ENCODE results near the gene BEAN1. TPM values are rescaled to one million over a fixed set of nuclear protein-coding genes. Genes with fewer than 3 reads are reported as not detected.

BEAN1 gene
- polyA plus RNA-seq, 3 donors = 0.12 to 0.81 TPM; not detected in 1

DNA sequence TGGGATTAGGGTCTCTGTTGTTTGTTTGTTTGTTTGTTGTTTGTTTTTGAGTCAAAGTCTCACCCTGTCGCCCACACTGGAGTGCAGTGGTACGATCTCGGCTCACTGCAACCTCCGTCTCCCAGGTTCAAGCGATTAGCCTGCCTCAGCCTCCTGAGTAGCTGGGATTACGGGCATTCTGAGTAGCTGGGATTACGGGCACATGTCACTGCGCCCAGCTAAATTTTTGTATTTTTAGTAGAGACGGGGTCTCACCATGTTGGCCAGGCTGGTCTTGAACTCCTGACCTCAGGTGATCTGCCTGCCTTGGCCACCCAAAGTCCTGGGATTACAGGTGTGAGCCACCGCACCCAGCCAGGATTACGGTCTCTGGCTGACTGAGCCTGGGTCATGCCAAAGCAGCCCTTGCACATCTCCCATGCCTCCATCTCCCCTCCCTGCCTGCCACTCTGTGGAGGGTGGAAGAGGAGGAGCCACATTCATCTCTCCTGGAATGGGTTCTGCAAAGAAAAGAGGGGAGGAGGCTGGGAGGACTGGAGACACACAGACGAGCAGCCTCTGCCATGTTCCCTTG, 59.2 kb downstream of the BEAN1 start:
- WGBS (ENCODE audit: insufficient coverage) = 100% methylated on average over 10 of the region's 12 CpGs
- peak overlapping the region; percentile 60 to 73 for H3K27ac ChIP-seq (ENCODE audit: low read depth in 1 of 2, low read length in 2 of 2)
- no peaks in the 10 kb centered on the region for H3K36me3 ChIP-seq (replicated peaks in 1 of 2; ENCODE audit: control insufficient read depth in 1 of 2, insufficient read depth in 2 of 2, low read length in 2 of 2)
- peaks cover 63% of the 10 kb centered on the region for H3K4me1 Mint-ChIP-seq
- peak overlapping the region in 6 of 7 donors; percentile 71 to 95 (median 88) for H3K27ac Mint-ChIP-seq
- no peaks in the 10 kb centered on the region for H3K79me2 ChIP-seq (ENCODE audit: insufficient read depth, low read length)
- peaks cover 0 to 2% (median 0%) of the 10 kb centered on the region in 7 donors for H3K9me3 Mint-ChIP-seq
- H4K20me1 ChIP-seq (ENCODE audit: insufficient read depth, low read length) = no peaks in the 10 kb centered on the region
- H3K4me3 ChIP-seq (replicated peaks in 1 of 3; ENCODE audit: low read depth in 2 of 3, low read length in 3 of 3) = peak overlapping the region in 1 of 3 experiments; percentile 21
- no peaks in the 10 kb centered on the region for H3K9me3 ChIP-seq (replicated peaks in 1 of 2; ENCODE audit: control insufficient read depth in 1 of 2, insufficient read depth in 1 of 2, low read length in 2 of 2)
- peaks cover 21 to 28% of the 10 kb centered on the region in 2 donors for H3K36me3 Mint-ChIP-seq
- peaks cover 55 to 61% of the 10 kb centered on the region in 2 donors for H3K4me1 ChIP-seq (ENCODE audit: control insufficient read depth in 1 of 2, insufficient read depth in 2 of 2, low read length in 2 of 2)
- peak overlapping the region; percentile 67 for H2AFZ ChIP-seq (ENCODE audit: insufficient read depth, low read depth, low read length, poor library complexity, severe bottlenecking)
- peaks cover 0 to 6% (median 2%) of the 10 kb centered on the region in 3 donors for H3K27me3 Mint-ChIP-seq (ENCODE audit: low read depth in 3 of 3)
- no peak overlapping the region for H3K4me3 Mint-ChIP-seq
- H3K4me2 ChIP-seq (replicated peaks; ENCODE audit: extremely low read depth, low read length, poor library complexity, severe bottlenecking) = no peak overlapping the region
- no peak overlapping the region for H3K9ac ChIP-seq (ENCODE audit: insufficient read depth, low read length, poor library complexity, severe bottlenecking)
- no peaks in the 10 kb centered on the region for H3K27me3 ChIP-seq (ENCODE audit: control insufficient read depth in 2 of 2, insufficient read depth in 2 of 2, low read length in 2 of 2)
- intact Hi-C loops (cut with micrococcal nuclease) = loop anchor here in 1 of 2 donors (10.0 kb wide), 1 partner anchor 69 kb away; the partner anchor contains the start of genes CKLF and TK2
- peak in 1 of 3 donors; percentile 1 for DNase-seq
- TF ChIP-seq, protein P1, sequence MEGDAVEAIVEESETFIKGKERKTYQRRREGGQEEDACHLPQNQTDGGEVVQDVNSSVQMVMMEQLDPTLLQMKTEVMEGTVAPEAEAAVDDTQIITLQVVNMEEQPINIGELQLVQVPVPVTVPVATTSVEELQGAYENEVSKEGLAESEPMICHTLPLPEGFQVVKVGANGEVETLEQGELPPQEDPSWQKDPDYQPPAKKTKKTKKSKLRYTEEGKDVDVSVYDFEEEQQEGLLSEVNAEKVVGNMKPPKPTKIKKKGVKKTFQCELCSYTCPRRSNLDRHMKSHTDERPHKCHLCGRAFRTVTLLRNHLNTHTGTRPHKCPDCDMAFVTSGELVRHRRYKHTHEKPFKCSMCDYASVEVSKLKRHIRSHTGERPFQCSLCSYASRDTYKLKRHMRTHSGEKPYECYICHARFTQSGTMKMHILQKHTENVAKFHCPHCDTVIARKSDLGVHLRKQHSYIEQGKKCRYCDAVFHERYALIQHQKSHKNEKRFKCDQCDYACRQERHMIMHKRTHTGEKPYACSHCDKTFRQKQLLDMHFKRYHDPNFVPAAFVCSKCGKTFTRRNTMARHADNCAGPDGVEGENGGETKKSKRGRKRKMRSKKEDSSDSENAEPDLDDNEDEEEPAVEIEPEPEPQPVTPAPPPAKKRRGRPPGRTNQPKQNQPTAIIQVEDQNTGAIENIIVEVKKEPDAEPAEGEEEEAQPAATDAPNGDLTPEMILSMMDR (IDR thresholded peaks at IDR 0.05) = no peak

DNA sequence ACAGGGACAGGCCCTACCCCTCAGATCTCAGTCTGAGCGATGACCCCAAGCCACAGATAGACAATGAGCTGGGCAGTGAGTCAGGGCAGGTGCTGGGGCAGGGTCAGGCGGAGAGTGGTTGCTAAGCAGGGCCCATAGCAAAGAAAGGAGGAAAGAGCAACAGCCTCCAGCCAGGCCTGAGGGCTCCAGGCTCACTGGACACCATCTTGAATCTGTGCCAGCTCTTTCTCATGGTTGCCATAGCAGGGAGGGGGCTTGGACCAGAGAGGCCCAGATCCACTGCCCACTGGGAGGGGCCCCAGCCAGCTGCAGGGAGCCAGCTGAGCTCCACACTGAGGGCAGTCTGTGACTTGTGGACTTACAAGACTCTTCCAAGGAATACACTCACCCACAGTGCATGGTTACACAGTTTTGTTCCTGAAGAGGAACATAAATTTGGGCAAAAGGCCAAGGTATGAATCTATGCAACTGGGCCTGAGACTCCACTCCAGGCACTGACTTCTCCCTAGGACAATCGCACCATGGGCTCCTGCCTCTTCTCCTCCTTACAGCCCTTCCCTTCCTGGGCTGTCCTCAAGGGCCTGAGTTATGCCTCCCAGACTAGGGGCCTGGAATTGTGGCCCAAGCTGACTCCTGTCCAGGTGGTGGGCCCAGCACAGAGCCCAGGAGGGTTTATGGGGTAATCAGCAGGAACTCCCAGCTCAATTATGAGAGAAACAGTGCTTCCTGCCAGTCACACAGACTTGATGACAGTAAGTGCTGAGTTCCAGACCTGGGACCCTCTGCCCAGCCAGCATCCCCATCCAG, 59.9 kb downstream of the BEAN1 start:
- Histone ChIP-seq H3K4me3 (replicated peaks in 1 of 3; ENCODE audit: low read depth in 2 of 3, low read length in 3 of 3) (peak overlapping the region in 1 of 3 experiments; percentile 21), H3K79me2 (ENCODE audit: insufficient read depth, low read length) (no peaks in the 10 kb centered on the region), H3K9ac (ENCODE audit: insufficient read depth, low read length, poor library complexity, severe bottlenecking) (peak overlapping the region; percentile 27), H3K27me3 (ENCODE audit: control insufficient read depth in 2 of 2, insufficient read depth in 2 of 2, low read length in 2 of 2) (no peaks in the 10 kb centered on the region), H4K20me1 (ENCODE audit: insufficient read depth, low read length) (no peaks in the 10 kb centered on the region), H3K36me3 (replicated peaks in 1 of 2; ENCODE audit: control insufficient read depth in 1 of 2, insufficient read depth in 2 of 2, low read length in 2 of 2) (no peaks in the 10 kb centered on the region), H3K27ac (ENCODE audit: low read depth in 1 of 2, low read length in 2 of 2) (peak overlapping the region; percentile 60 to 73), H3K4me1 (ENCODE audit: control insufficient read depth in 1 of 2, insufficient read depth in 2 of 2, low read length in 2 of 2) (peaks cover 53 to 58% of the 10 kb centered on the region in 2 donors), H3K4me2 (replicated peaks; ENCODE audit: extremely low read depth, low read length, poor library complexity, severe bottlenecking) (peak overlapping the region; percentile 39), H2AFZ (ENCODE audit: insufficient read depth, low read depth, low read length, poor library complexity, severe bottlenecking) (peak overlapping the region; percentile 67), H3K9me3 (replicated peaks in 1 of 2; ENCODE audit: control insufficient read depth in 1 of 2, insufficient read depth in 1 of 2, low read length in 2 of 2) (no peaks in the 10 kb centered on the region)
- intact Hi-C loops (cut with micrococcal nuclease) = loop anchor here in 1 of 2 donors (10.0 kb wide), 1 partner anchor 68 kb away; the partner anchor contains the start of genes CKLF and TK2
- Mint-ChIP-seq H3K27me3 (ENCODE audit: low read depth in 3 of 3) (peaks cover 2 to 5% (median 4%) of the 10 kb centered on the region in 3 donors), H3K27ac (peak overlapping the region; percentile 71 to 95 (median 89)), H3K9me3 (peaks cover 0 to 2% (median 0%) of the 10 kb centered on the region in 7 donors), H3K4me1 (peaks cover 67% of the 10 kb centered on the region), H3K36me3 (peaks cover 21 to 28% of the 10 kb centered on the region in 2 donors), H3K4me3 (no peak overlapping the region)
- TF ChIP-seq, protein P1 (IDR thresholded peaks at IDR 0.05) = no peak
- peak; percentile 62 to 84 (median 71) for DNase-seq
- WGBS (ENCODE audit: insufficient coverage) = 67% methylated on average over 3 of the region's 3 CpGs
